Right lobe of liver (tissue), 6 donors: Measurements from ENCODE around the gene ASTN1. TPM values are rescaled to one million over a fixed set of nuclear protein-coding genes. Genes with fewer than 3 reads are reported as not detected.

Experiments used
- ATAC-seq, 4 donors: fragments of 200-7000 bp; cut with Tn5 transposase; one replicate each; pipeline ENCODE4 v1.9.1; 2020; ENCODE audit warnings: mild to moderate bottlenecking in 4 of 4, moderate library complexity in 4 of 4
- DNase-seq, 3 donors: peaks; one replicate each; pipeline ENCODE4 v3.0.0-alpha.2; 2020
- H3K27ac ChIP-seq, 3 donors: fragments of 200-600 bp; one replicate each; pipeline ENCODE4 v1.8.0; 2022
- H3K27me3 ChIP-seq, 2 donors: fragments of 200-600 bp; one replicate each; pipeline ENCODE4 v1.8.0; 2022
- H3K36me3 ChIP-seq, 4 donors: fragments of 200-600 bp; sonication (generic) in 1 of 4; one replicate each; pipeline versions ENCODE4 v1.5.1 to v1.8.0; 2017 to 2022; ENCODE audit warnings: control low read depth in 1 of 4
- H3K4me1 ChIP-seq, 4 donors: fragments of 200-600 bp; sonication (generic) in 1 of 4; one replicate each; pipeline versions ENCODE4 v1.5.1 to v1.8.0; 2017 to 2022; ENCODE audit warnings: control low read depth in 1 of 4
- H3K4me3 ChIP-seq, 3 donors: fragments of 200-600 bp; one replicate each; pipeline ENCODE4 v1.8.0; 2022
- H3K9me3 ChIP-seq, 4 donors: fragments of 200-600 bp; sonication (generic) in 1 of 4; one replicate each; pipeline versions ENCODE4 v1.5.1 to v1.8.0; 2017 to 2022; ENCODE audit warnings: control low read depth in 1 of 4
- CTCF ChIP-seq, 4 donors: fragments of 200-600 bp in 3 of 4; fragments of 450-650 bp in 1 of 4; IDR thresholded peaks; one replicate each; pipeline versions ENCODE4 v1.5.1 to v1.8.0; 2016 to 2022; ENCODE audit warnings: antibody characterized with exemption in 4 of 4, mild to moderate bottlenecking in 2 of 4
- POLR2A ChIP-seq: fragments of 450-650 bp; IDR thresholded peaks from one replicate; pipeline ENCODE4 v1.6.1; 2017; ENCODE audit warnings: antibody characterized with exemption, mild to moderate bottlenecking
- WGBS: methylation state at CpG from one replicate; pipeline ENCODE4 v1.1.6; 2018; ENCODE audit warnings: low coverage, low lambda C conversion rate; ENCODE audit not compliant: insufficient coverage; ENCODE audit errors: missing lambda C conversion rate; 5-methylcytosine and 5-hydroxymethylcytosine counted together
- intact Hi-C, 2 donors: fragments of 100-400 bp; cut with DNase I; formaldehyde crosslinking; loops; one replicate each; pipeline versions ENCODE4 v1.11.2 to v1.14.1; 2022
- total RNA-seq, 6 experiments: library from RNA; depleted of rRNA in 2 of 6; stranded (reverse); fragments of >200 nt in 2 of 6; fragmentation: NEBNext Ultra II Directional in 3 of 6; extraction: Animal tissue kit (Norgen Biotek cat#: 25700) in 3 of 6; gene quantifications; one replicate each; pipeline versions ENCODE4 v1.1.0 to v1.2.4, GENCODE V29; 2016 to 2023
- donor health status: DM: no; HTN: yes; CAD: no.
- donor health status: DM: no; HTN: no; CAD: no.
- donor health status: DM: no; HTN: no; CAD: no.
- donor health status: DM: no; HTN: yes; CAD: no.
- donor health status: DM: no; HTN: yes; CAD: no.

ASTN1 gene
- total RNA-seq, 6 experiments from 2014 or later = 0.06 to 0.78 (median 0.18) TPM

GRCh38 chr1:177045151-177045550 is 119.4 kb downstream of the ASTN1 start:
- TF ChIP-seq CTCF (IDR thresholded peaks at IDR 0.05) = no peak
- TF ChIP-seq POLR2A = no peak
- no peak for DNase-seq
- H3K4me1 ChIP-seq = no peaks in the 10 kb centered on the region
- intact Hi-C loops = no loop called here
- no peak overlapping the region for H3K27ac ChIP-seq
- 56% methylated on average over 3 of the region's 3 CpGs for WGBS
- no peak for ATAC-seq
- no peaks in the 10 kb centered on the region for H3K27me3 ChIP-seq
- no peaks in the 10 kb centered on the region for H3K9me3 ChIP-seq
- no peaks in the 10 kb centered on the region for H3K36me3 ChIP-seq
- no peak overlapping the region for H3K4me3 ChIP-seq

- intact Hi-C loops = no loop called here
- Histone ChIP-seq H3K27ac (no peak overlapping the region), H3K9me3 (no peaks in the 10 kb centered on the region), H3K4me3 (no peak overlapping the region), H3K4me1 (no peaks in the 10 kb centered on the region), H3K36me3 (no peaks in the 10 kb centered on the region), H3K27me3 (no peaks in the 10 kb centered on the region)
- ATAC-seq (no peak), DNase-seq (no peak)
- TF ChIP-seq POLR2A (no peak), CTCF (IDR thresholded peaks at IDR 0.05) (no peak)
- WGBS = 85% methylated on average over 7 of the region's 8 CpGs
Measured at GRCh38 chr1:177044390-177044789, 120.1 kb downstream of the ASTN1 start.

- no peaks in the 10 kb centered on the region for H3K36me3 ChIP-seq
- no peaks in the 10 kb centered on the region for H3K4me1 ChIP-seq
- DNase-seq (no peak), ATAC-seq (no peak)
- H3K27me3 ChIP-seq = no peaks in the 10 kb centered on the region
- 8% methylated on average over 1 of the region's 5 CpGs for WGBS
- no peak overlapping the region for H3K4me3 ChIP-seq
- TF ChIP-seq CTCF (IDR thresholded peaks at IDR 0.05) = no peak
- TF ChIP-seq POLR2A = no peak
- intact Hi-C loops = no loop called here
- no peak overlapping the region for H3K27ac ChIP-seq
- H3K9me3 ChIP-seq = no peaks in the 10 kb centered on the region
Measured at GRCh38 chr1:177043597-177043996, 120.9 kb downstream of the ASTN1 start.

- Histone ChIP-seq H3K4me1 (no peaks in the 10 kb centered on the region), H3K4me3 (no peak overlapping the region), H3K9me3 (no peaks in the 10 kb centered on the region), H3K36me3 (no peaks in the 10 kb centered on the region), H3K27ac (no peak overlapping the region), H3K27me3 (no peaks in the 10 kb centered on the region)
- ATAC-seq = no peak
- TF ChIP-seq CTCF (IDR thresholded peaks at IDR 0.05) (no peak), POLR2A (no peak)
- intact Hi-C loops = no loop called here
- DNase-seq = no peak
Measured at GRCh38 chr1:177035586-177035985, 128.9 kb downstream of the ASTN1 start.

- Histone ChIP-seq H3K27me3 (no peaks in the 10 kb centered on the region), H3K27ac (no peak overlapping the region), H3K36me3 (no peaks in the 10 kb centered on the region), H3K9me3 (no peaks in the 10 kb centered on the region), H3K4me3 (no peak overlapping the region), H3K4me1 (no peaks in the 10 kb centered on the region)
- TF ChIP-seq POLR2A = no peak
- no peak for TF ChIP-seq CTCF (IDR thresholded peaks at IDR 0.05)
- DNase-seq = no peak
- no peak for ATAC-seq
- WGBS = 53% methylated on average over 6 of the region's 6 CpGs
- intact Hi-C loops = no loop called here
Measured at GRCh38 chr1:177033628-177034027, 130.9 kb downstream of the ASTN1 start.
